ENCODE results near the gene ELOVL6. TPM values are rescaled to one million over a fixed set of nuclear protein-coding genes. Genes with fewer than 3 reads are reported as not detected.

ELOVL6 gene
- total and polyA plus RNA-seq, 4 donors: 0.25 to 6.5 (median 2.7) TPM

DNA sequence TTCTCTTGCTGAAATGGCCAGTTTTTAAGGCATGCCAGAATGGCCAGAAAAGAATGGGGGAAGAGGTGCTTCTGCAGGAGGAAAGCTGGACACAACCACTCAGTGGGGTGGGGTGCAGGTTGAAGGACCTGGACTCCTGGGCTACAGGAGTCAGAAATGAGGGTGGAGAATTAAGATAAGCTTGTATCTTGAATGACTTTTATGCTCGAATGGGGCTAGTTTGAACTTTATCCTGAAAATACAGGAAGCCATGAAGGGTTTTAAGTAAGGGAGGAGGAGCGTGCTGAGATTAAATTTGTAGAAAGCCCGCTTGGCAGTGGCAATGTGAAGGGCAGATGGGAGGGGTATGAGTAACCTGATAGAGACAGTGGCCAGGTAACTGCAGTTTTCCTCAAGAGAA is 66.5 kb downstream of the ELOVL6 start:
- Histone ChIP-seq H3K4me3 (ENCODE audit: low read length in 2 of 2) (no peak overlapping the region), H3K9me3 (ENCODE audit: control insufficient read depth, low read length) (no peaks in the 10 kb centered on the region), H3K36me3 (ENCODE audit: control insufficient read depth in 1 of 2, insufficient read depth in 2 of 2, low read length in 1 of 2) (no peaks in the 10 kb centered on the region), H3K27ac (ENCODE audit: low read depth in 1 of 2, low read length in 2 of 2) (no peak overlapping the region), H3K27me3 (ENCODE audit: control insufficient read depth in 1 of 2, insufficient read depth in 2 of 2, low read length in 1 of 2) (no peaks in the 10 kb centered on the region), H3K4me1 (ENCODE audit: control insufficient read depth in 1 of 2, insufficient read depth in 2 of 2, low read length in 2 of 2) (no peaks in the 10 kb centered on the region)
- WGBS, 2 donors: 87 to 88% methylated on average over 3 of the region's 3 CpGs
- DNase-seq: no peak
- no peak for ATAC-seq (ENCODE audit: low FRiP score)
- intact Hi-C loops (cut with DNase I): no loop called here

DNA sequence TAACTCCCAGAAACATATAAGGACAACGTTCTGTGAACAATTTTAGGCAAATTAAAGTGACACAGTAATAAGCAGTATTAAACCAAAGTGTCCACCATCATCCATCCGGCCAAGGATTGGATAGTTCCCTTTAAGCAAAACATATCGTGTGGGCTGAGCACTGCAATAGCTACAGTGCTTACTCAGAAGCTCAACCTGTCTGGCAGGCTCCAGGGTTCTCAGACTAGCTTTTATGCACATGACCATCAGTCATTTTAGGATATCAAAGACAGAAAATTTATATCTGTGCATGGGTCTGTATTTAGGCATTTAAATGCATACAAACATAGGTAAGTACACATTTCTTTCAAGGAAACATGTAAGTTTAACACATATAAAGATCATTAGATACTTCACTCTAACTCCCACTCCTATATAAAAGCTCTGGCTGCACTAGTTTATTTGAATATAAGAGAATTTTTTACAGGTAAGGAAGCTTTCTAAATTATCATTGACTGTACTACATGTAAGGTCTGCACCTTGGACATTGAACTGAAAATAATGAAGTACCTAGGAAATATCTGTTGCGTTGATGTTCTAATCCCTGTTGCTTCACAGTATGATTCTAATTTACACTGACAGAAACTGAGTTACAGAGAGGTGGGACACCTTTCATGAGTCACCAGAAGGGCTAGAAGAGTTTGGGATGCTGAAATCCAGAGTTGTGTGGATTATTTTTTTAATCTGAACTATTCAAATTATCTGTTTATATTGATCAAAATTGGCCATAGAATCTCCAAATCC is 67.6 kb downstream of the ELOVL6 start:
- H3K4me1 ChIP-seq (ENCODE audit: control insufficient read depth in 1 of 2, insufficient read depth in 2 of 2, low read length in 2 of 2): no peaks in the 10 kb centered on the region
- H3K9me3 ChIP-seq (ENCODE audit: control insufficient read depth, low read length): no peaks in the 10 kb centered on the region
- no peak overlapping the region for H3K4me3 ChIP-seq (ENCODE audit: low read length in 2 of 2)
- H3K27ac ChIP-seq (ENCODE audit: low read depth in 1 of 2, low read length in 2 of 2): no peak overlapping the region
- no peak for ATAC-seq (ENCODE audit: low FRiP score)
- intact Hi-C loops (cut with DNase I): no loop called here
- WGBS, 2 donors: 76 to 80% methylated on average over 4 of the region's 4 CpGs
- H3K36me3 ChIP-seq (ENCODE audit: control insufficient read depth in 1 of 2, insufficient read depth in 2 of 2, low read length in 1 of 2): no peaks in the 10 kb centered on the region
- no peaks in the 10 kb centered on the region for H3K27me3 ChIP-seq (ENCODE audit: control insufficient read depth in 1 of 2, insufficient read depth in 2 of 2, low read length in 1 of 2)
- DNase-seq: no peak

DNA sequence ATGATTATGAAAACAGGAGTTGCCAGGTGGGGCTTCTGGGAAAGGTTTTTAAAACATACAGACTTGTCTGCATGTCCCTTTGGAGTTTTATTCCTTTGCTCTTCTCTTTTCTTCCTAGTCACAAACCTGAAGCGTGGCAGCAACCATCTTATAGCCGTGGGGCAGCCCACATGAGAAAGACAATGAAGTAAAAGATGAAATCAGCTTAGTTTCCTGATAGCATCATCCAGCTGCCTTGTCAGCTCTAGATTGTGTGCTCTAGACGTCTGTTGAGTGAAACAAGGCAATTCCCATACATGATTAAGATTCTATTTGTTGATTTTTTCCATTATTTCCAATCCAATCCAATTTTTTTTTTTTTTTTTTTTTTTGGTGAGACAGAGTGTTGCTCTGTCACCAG is 68.9 kb downstream of the ELOVL6 start:
- Histone ChIP-seq H3K27me3 (ENCODE audit: control insufficient read depth in 1 of 2, insufficient read depth in 2 of 2, low read length in 1 of 2) (no peaks in the 10 kb centered on the region), H3K27ac (ENCODE audit: low read depth in 1 of 2, low read length in 2 of 2) (no peak overlapping the region), H3K4me1 (ENCODE audit: control insufficient read depth in 1 of 2, insufficient read depth in 2 of 2, low read length in 2 of 2) (no peaks in the 10 kb centered on the region), H3K36me3 (ENCODE audit: control insufficient read depth in 1 of 2, insufficient read depth in 2 of 2, low read length in 1 of 2) (no peaks in the 10 kb centered on the region), H3K9me3 (ENCODE audit: control insufficient read depth, low read length) (no peaks in the 10 kb centered on the region), H3K4me3 (ENCODE audit: low read length in 2 of 2) (no peak overlapping the region)
- 88 to 89% methylated on average over 3 of the region's 3 CpGs for WGBS, 2 donors
- no peak for ATAC-seq (ENCODE audit: low FRiP score)
- intact Hi-C loops (cut with DNase I): no loop called here
- DNase-seq: no peak

GRCh38 chr4:110128472-110128919 is 69.9 kb downstream of the ELOVL6 start:
- DNase-seq (no peak), ATAC-seq (ENCODE audit: low FRiP score) (no peak)
- intact Hi-C loops (cut with DNase I): no loop called here
- Histone ChIP-seq H3K9me3 (ENCODE audit: control insufficient read depth, low read length) (no peaks in the 10 kb centered on the region), H3K4me1 (ENCODE audit: control insufficient read depth in 1 of 2, insufficient read depth in 2 of 2, low read length in 2 of 2) (no peaks in the 10 kb centered on the region), H3K36me3 (ENCODE audit: control insufficient read depth in 1 of 2, insufficient read depth in 2 of 2, low read length in 1 of 2) (no peaks in the 10 kb centered on the region), H3K27ac (ENCODE audit: low read depth in 1 of 2, low read length in 2 of 2) (no peak overlapping the region), H3K4me3 (ENCODE audit: low read length in 2 of 2) (no peak overlapping the region), H3K27me3 (ENCODE audit: control insufficient read depth in 1 of 2, insufficient read depth in 2 of 2, low read length in 1 of 2) (no peaks in the 10 kb centered on the region)
- 92 to 96% methylated on average over 6 of the region's 6 CpGs for WGBS, 2 donors

- 66 to 71% methylated on average over 4 of the region's 4 CpGs for WGBS, 2 donors
- Histone ChIP-seq H3K36me3 (ENCODE audit: control insufficient read depth in 1 of 2, insufficient read depth in 2 of 2, low read length in 1 of 2) (no peaks in the 10 kb centered on the region), H3K27ac (ENCODE audit: low read depth in 1 of 2, low read length in 2 of 2) (no peak overlapping the region), H3K4me3 (ENCODE audit: low read length in 2 of 2) (no peak overlapping the region), H3K27me3 (ENCODE audit: control insufficient read depth in 1 of 2, insufficient read depth in 2 of 2, low read length in 1 of 2) (no peaks in the 10 kb centered on the region), H3K4me1 (ENCODE audit: control insufficient read depth in 1 of 2, insufficient read depth in 2 of 2, low read length in 2 of 2) (no peaks in the 10 kb centered on the region), H3K9me3 (ENCODE audit: control insufficient read depth, low read length) (no peaks in the 10 kb centered on the region)
- DNase-seq (no peak), ATAC-seq (ENCODE audit: low FRiP score) (no peak)
- intact Hi-C loops (cut with DNase I): no loop called here
These were observed 70.4 kb downstream of the ELOVL6 start for GRCh38 chr4:110128029-110128428.

DNA sequence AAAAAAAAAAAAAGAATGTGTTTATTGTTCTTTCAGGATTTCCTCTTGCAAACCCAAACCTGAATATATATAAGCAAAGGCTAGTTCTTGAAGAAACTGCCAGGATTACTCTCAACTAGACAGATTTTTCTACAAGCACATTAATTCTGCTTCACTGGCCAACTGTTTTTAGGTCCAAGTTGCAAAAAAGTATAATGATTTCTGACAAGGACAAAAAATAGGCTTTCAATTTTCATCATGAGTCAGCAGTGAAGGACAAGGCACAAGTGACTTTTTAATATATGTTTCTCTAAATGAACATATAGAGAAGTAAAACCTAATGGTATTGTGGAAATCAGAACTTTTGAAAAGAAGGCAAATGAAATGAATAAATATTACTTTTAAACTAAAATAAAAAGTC is 73.7 kb downstream of the ELOVL6 start:
- DNase-seq: no peak
- Histone ChIP-seq H3K9me3 (ENCODE audit: control insufficient read depth, low read length) (no peaks in the 10 kb centered on the region), H3K4me1 (ENCODE audit: control insufficient read depth in 1 of 2, insufficient read depth in 2 of 2, low read length in 2 of 2) (no peaks in the 10 kb centered on the region), H3K4me3 (ENCODE audit: low read length in 2 of 2) (no peak overlapping the region), H3K36me3 (ENCODE audit: control insufficient read depth in 1 of 2, insufficient read depth in 2 of 2, low read length in 1 of 2) (no peaks in the 10 kb centered on the region), H3K27me3 (ENCODE audit: control insufficient read depth in 1 of 2, insufficient read depth in 2 of 2, low read length in 1 of 2) (no peaks in the 10 kb centered on the region), H3K27ac (ENCODE audit: low read depth in 1 of 2, low read length in 2 of 2) (no peak overlapping the region)
- no peak for ATAC-seq (ENCODE audit: low FRiP score)
- intact Hi-C loops (cut with DNase I): no loop called here

- Histone ChIP-seq H3K9me3 (ENCODE audit: control insufficient read depth, low read length) (no peaks in the 10 kb centered on the region), H3K27ac (ENCODE audit: low read depth in 1 of 2, low read length in 2 of 2) (no peak overlapping the region), H3K36me3 (ENCODE audit: control insufficient read depth in 1 of 2, insufficient read depth in 2 of 2, low read length in 1 of 2) (no peaks in the 10 kb centered on the region), H3K27me3 (ENCODE audit: control insufficient read depth in 1 of 2, insufficient read depth in 2 of 2, low read length in 1 of 2) (no peaks in the 10 kb centered on the region), H3K4me3 (ENCODE audit: low read length in 2 of 2) (no peak overlapping the region), H3K4me1 (ENCODE audit: control insufficient read depth in 1 of 2, insufficient read depth in 2 of 2, low read length in 2 of 2) (no peaks in the 10 kb centered on the region)
- intact Hi-C loops (cut with DNase I): no loop called here
- ATAC-seq (ENCODE audit: low FRiP score): no peak
- no peak for DNase-seq
These were observed 76.2 kb downstream of the ELOVL6 start for GRCh38 chr4:110122201-110122600.

- intact Hi-C loops (cut with DNase I): no loop called here
- Histone ChIP-seq H3K36me3 (ENCODE audit: control insufficient read depth in 1 of 2, insufficient read depth in 2 of 2, low read length in 1 of 2) (no peaks in the 10 kb centered on the region), H3K4me1 (ENCODE audit: control insufficient read depth in 1 of 2, insufficient read depth in 2 of 2, low read length in 2 of 2) (no peaks in the 10 kb centered on the region), H3K4me3 (ENCODE audit: low read length in 2 of 2) (no peak overlapping the region), H3K27ac (ENCODE audit: low read depth in 1 of 2, low read length in 2 of 2) (no peak overlapping the region), H3K27me3 (ENCODE audit: control insufficient read depth in 1 of 2, insufficient read depth in 2 of 2, low read length in 1 of 2) (no peaks in the 10 kb centered on the region), H3K9me3 (ENCODE audit: control insufficient read depth, low read length) (no peaks in the 10 kb centered on the region)
- 95 to 96% methylated on average over 6 of the region's 6 CpGs for WGBS, 2 donors
- DNase-seq (no peak), ATAC-seq (ENCODE audit: low FRiP score) (no peak)
These were observed 77.9 kb downstream of the ELOVL6 start for GRCh38 chr4:110120506-110120905.

- ATAC-seq (ENCODE audit: low FRiP score): no peak
- Histone ChIP-seq H3K4me3 (ENCODE audit: low read length in 2 of 2) (no peak overlapping the region), H3K4me1 (ENCODE audit: control insufficient read depth in 1 of 2, insufficient read depth in 2 of 2, low read length in 2 of 2) (no peaks in the 10 kb centered on the region), H3K27ac (ENCODE audit: low read depth in 1 of 2, low read length in 2 of 2) (no peak overlapping the region), H3K36me3 (ENCODE audit: control insufficient read depth in 1 of 2, insufficient read depth in 2 of 2, low read length in 1 of 2) (no peaks in the 10 kb centered on the region), H3K27me3 (ENCODE audit: control insufficient read depth in 1 of 2, insufficient read depth in 2 of 2, low read length in 1 of 2) (no peaks in the 10 kb centered on the region), H3K9me3 (ENCODE audit: control insufficient read depth, low read length) (no peaks in the 10 kb centered on the region)
- WGBS, 2 donors: 79 to 89% methylated on average over 1 of the region's 1 CpG
- intact Hi-C loops (cut with DNase I): no loop called here
- DNase-seq: no peak
These were observed 78.5 kb downstream of the ELOVL6 start for GRCh38 chr4:110119880-110120279.

All from aorta (tissue), 5 donors.